ENCODE measurements around the gene IPPK.
"Not testable (repeated sequence)": the region's sequence is repeated elsewhere in the genome, so short reads cannot be mapped to it uniquely, and the experiment has no call there.

Gene IPPK

GRCh38 chr9:92598382-92598781, 71.5 kb downstream of the IPPK start:
- no peak overlapping the region for H3K4me3 ChIP-seq (ENCODE audit: control insufficient read depth, low read depth, low read length)
- no peak for DNase-seq (ENCODE audit: low read depth)
- TF ChIP-seq, protein P1, sequence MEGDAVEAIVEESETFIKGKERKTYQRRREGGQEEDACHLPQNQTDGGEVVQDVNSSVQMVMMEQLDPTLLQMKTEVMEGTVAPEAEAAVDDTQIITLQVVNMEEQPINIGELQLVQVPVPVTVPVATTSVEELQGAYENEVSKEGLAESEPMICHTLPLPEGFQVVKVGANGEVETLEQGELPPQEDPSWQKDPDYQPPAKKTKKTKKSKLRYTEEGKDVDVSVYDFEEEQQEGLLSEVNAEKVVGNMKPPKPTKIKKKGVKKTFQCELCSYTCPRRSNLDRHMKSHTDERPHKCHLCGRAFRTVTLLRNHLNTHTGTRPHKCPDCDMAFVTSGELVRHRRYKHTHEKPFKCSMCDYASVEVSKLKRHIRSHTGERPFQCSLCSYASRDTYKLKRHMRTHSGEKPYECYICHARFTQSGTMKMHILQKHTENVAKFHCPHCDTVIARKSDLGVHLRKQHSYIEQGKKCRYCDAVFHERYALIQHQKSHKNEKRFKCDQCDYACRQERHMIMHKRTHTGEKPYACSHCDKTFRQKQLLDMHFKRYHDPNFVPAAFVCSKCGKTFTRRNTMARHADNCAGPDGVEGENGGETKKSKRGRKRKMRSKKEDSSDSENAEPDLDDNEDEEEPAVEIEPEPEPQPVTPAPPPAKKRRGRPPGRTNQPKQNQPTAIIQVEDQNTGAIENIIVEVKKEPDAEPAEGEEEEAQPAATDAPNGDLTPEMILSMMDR (IDR thresholded peaks at IDR 0.05; ENCODE audit: control insufficient read depth, insufficient read depth, low read depth, low read length, missing control alignments), result no peak

DNA sequence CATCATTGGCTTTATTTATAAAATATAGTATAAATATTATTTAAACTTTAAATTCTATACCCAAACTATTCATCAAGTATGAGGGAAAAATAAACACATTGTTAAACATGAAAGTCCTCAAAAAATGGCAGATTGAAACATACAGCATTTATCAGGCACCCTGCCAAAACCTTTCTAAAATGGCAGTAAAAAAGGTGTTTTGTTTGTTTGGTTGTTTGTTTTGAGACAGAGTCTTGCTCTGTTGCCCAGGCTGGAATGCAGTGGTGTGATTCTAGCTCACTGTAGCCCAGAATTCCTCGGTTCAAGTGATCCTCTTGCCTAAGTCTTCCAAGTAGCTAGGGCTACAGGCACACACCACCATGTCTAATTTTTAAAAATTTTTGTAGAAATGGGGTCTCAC, 74.0 kb downstream of the IPPK start:
- H3K4me3 ChIP-seq (ENCODE audit: control insufficient read depth, low read depth, low read length), result no peak overlapping the region
- DNase-seq (ENCODE audit: low read depth), result no peak
- TF ChIP-seq, protein P1 (IDR thresholded peaks at IDR 0.05; ENCODE audit: control insufficient read depth, insufficient read depth, low read depth, low read length, missing control alignments), result no peak

DNA sequence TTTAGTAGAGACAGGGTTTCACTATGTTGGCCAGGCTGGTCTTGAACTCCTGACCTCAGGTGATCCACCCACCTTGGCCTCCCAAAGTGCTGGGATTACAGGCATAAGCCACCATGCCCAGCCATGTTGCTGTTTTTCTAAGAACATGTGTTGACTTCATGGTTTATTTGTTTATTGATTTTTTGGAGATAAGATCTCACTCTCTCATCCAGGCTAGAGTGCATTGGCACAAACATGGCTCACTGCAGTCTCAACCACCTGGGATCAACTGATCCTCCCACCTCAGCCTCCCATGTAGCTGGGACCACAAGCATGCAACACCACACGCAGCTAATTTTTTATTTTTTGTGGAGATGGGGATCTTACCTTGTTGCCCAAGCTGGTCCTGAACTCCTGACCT, 74.9 kb downstream of the IPPK start:
- DNase-seq (ENCODE audit: low read depth); H3K4me3 ChIP-seq (ENCODE audit: control insufficient read depth, low read depth, low read length): not testable (repeated sequence)

DNA sequence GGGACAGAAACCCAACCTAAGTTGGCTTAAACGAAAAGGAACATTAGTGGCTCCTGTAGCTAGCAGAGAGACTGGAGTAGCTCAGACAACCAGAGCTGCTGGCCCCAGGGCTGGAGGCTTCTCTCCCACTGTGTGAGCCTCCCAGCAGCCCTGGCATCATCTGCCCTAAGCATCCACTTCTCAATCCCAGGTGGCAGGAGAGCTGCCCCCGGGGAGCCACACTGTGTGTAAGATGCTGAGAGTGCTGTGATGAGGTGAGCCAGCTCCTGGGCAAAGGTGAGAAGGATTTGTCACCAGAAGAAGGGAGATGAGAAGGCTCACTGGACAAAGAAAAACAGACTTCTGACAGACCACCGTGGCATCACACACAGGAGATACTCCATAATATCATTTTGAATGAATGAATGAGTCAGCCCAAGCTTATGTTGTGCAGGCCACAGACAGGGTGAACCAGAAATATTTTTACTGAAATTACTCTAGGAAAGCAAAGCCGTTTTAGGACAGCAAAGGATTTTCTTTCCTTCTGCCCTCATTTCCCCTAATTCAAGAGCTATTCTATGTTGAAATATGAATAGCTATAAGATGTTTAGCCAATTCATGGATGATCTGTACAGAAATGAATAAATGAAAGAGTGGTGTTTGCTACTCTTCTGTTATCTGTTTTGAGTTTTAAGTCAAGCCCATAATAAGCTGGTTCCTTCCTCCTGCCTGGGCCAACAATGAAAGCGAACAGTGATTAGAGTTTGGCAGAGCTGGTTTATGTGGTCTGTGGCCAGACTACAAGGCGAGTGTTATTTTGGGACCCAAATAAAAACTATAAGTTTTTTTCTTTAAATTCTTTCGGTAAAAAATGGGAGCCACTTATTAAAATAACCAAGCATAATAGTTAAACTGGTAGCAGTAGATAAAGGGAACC, 76.7 kb downstream of the IPPK start:
- no peak for DNase-seq (ENCODE audit: low read depth)
- H3K4me3 ChIP-seq (ENCODE audit: control insufficient read depth, low read depth, low read length), result no peak overlapping the region
- TF ChIP-seq, protein P1 (IDR thresholded peaks at IDR 0.05; ENCODE audit: control insufficient read depth, insufficient read depth, low read depth, low read length, missing control alignments), result no peak

DNA sequence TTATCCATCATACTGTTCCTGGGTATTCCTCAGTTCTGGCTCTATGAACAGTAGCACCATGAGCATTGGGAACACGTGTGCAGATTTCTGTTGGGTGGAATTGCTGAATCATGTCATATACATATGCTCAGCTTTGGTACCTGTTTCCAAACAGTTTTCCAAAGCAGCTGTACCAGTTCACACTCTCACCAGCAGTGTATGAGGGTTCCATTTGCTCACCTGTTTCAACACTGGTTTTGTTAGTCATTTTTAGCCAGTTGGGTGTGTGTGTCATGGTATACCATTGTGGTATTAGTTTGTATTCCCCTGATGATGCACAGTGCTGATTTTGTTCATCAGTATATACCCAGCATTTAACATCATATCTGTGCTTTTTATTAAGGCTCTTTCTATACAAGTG, 77.4 kb downstream of the IPPK start:
- DNase-seq (ENCODE audit: low read depth), result no peak
- H3K4me3 ChIP-seq (ENCODE audit: control insufficient read depth, low read depth, low read length), result no peak overlapping the region
- TF ChIP-seq, protein P1 (IDR thresholded peaks at IDR 0.05; ENCODE audit: control insufficient read depth, insufficient read depth, low read depth, low read length, missing control alignments), result no peak

DNA sequence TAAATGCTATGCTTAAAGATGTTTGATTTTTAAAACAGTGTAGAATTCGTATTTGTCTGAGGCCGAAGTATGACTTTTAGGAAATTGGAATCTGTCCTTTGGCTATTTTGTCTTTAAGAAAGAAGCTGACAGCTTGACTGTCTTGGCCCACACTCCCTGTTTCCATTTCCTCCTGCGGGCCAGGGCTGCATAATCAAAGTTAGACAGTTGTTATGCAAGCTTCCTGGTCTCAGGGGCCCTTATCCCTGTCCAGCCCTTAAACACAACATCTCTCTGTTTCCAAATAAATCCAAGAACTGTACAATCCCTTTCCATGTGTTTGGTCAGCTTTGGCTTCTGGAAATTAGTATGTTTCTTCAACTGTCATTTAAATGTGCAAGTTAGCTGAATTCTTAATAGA, 79.6 kb downstream of the IPPK start:
- TF ChIP-seq, protein P1 (IDR thresholded peaks at IDR 0.05; ENCODE audit: control insufficient read depth, insufficient read depth, low read depth, low read length, missing control alignments), result no peak
- DNase-seq (ENCODE audit: low read depth), result no peak
- no peak overlapping the region for H3K4me3 ChIP-seq (ENCODE audit: control insufficient read depth, low read depth, low read length)

DNA sequence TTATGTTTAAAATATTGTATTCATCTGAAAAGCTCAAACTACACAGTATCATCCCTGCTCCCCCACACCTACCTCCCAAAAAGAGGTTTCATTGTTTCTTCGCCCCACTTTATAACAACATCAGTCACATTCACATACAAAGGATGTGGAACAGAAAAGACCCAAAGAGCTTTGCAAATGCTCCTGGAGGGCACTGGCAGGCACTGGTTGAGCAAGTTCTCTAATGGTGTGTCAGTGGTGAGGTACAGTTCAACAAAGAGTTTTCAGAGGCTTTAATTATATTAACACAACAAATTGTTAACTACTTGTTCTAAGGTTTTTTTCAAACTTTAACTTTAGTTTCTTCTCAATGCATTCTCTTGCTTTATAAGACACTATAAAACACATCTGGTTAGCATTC, 80.0 kb downstream of the IPPK start:
- no peak overlapping the region for H3K4me3 ChIP-seq (ENCODE audit: control insufficient read depth, low read depth, low read length)
- DNase-seq (ENCODE audit: low read depth), result no peak
- TF ChIP-seq, protein P1 (IDR thresholded peaks at IDR 0.05; ENCODE audit: control insufficient read depth, insufficient read depth, low read depth, low read length, missing control alignments), result no peak

All from AG09309 (cell line).